K562 (cell line): ENCODE measurements around the gene MKNK1. TPM values are rescaled to one million over a fixed set of nuclear protein-coding genes. Genes with fewer than 3 reads are reported as not detected.

ENCODE experiments used
- CAMTA2 ChIP-seq: fragments of 250-450 bp; sonication (Bioruptor Pico); conservative IDR thresholded peaks from 2 replicates; pipeline ENCODE4 v1.5.1; 2022
- CCAR2 ChIP-seq: fragments of 200-400 bp; formaldehyde crosslinking; IDR thresholded peaks from 2 replicates; pipeline ENCODE4 v1.6.1; 2017; ENCODE audit warnings: mild to moderate bottlenecking, low read depth, low read length
- HDAC2 ChIP-seq: fragments of 450-650 bp; IDR thresholded peaks from 2 replicates; pipeline ENCODE4 v1.6.1; 2016; ENCODE audit warnings: mild to moderate bottlenecking
- HMGN3 ChIP-seq: IDR thresholded peaks from 2 replicates; pipeline ENCODE4 v1.6.1; 2011; ENCODE audit warnings: borderline replicate concordance, low read depth, mild to moderate bottlenecking, mixed read lengths, low read length; ENCODE audit not compliant: insufficient read length; ENCODE audit errors: extremely low read depth
- MTF1 ChIP-seq: fragments of 250-450 bp; sonication (Bioruptor Pico); IDR thresholded peaks from 2 replicates; pipeline ENCODE4 v1.9.0; 2021; ENCODE audit warnings: moderate library complexity, mild to moderate bottlenecking, inconsistent platforms, borderline replicate concordance
- NR3C1 ChIP-seq: sonication (generic); formaldehyde crosslinking; IDR thresholded peaks from 2 replicates; pipeline ENCODE4 v1.8.1; 2022; ENCODE audit warnings: missing genetic modification reagents
- NUFIP1 ChIP-seq: fragments of 450-650 bp; IDR thresholded peaks from 2 replicates; pipeline ENCODE4 v1.6.1; 2018; ENCODE audit not compliant: partially characterized antibody
- RAD21 ChIP-seq, 2 experiments: fragments of 250-450 bp in 1 of 2; fragments of 450-650 bp in 1 of 2; sonication (Bioruptor Pico) in 1 of 2; formaldehyde crosslinking in 1 of 2; IDR thresholded peaks in 1 of 2; conservative IDR thresholded peaks in 1 of 2; 2 replicates each; pipeline versions ENCODE4 v1.4.0 to v1.8.0; 2020 to 2022; ENCODE audit warnings: mild to moderate bottlenecking in 2 of 2, moderate library complexity in 1 of 2
- SMAD4 ChIP-seq: fragments of 250-450 bp; sonication (Bioruptor Pico); conservative IDR thresholded peaks from 2 replicates; pipeline ENCODE4 v1.8.0; 2021; ENCODE audit warnings: inconsistent platforms, mild to moderate bottlenecking, moderate library complexity
- TFE3 ChIP-seq: fragments of 450-650 bp; formaldehyde crosslinking; IDR thresholded peaks from 2 replicates; pipeline ENCODE4 v1.4.0; 2020; ENCODE audit warnings: mild to moderate bottlenecking, mixed read lengths
- ZNF79 ChIP-seq: fragments of 250-450 bp; sonication (Bioruptor Pico); IDR thresholded peaks from 2 replicates; pipeline ENCODE4 v1.4.0; 2020; ENCODE audit warnings: low read depth, mild to moderate bottlenecking, moderate library complexity
- polyA plus RNA-seq, 8 experiments: library from polyadenylated mRNA; depleted of rRNA in 4 of 8; stranded (reverse) in 5 of 8; unstranded in 3 of 8; fragments of >200 nt; fragmentation: Nextera tagmentation in 2 of 8; fragmentation: Illumina TruSeq in 1 of 8; extraction: Ambion mirVana in 2 of 8; extraction: Trizol in 1 of 8; gene quantifications; 2 replicates each; pipeline versions ENCODE4 v1.2.1 to v1.2.3, GENCODE V29; 2011 to 2014; ENCODE audit warnings: inconsistent platforms in 1 of 8, missing spikeins in 1 of 8
- total RNA-seq, 7 experiments: library from RNA; depleted of rRNA in 6 of 7; stranded (reverse); fragments of >200 nt in 6 of 7; fragmentation: Illumina TruSeq in 2 of 7; extraction: Trizol in 2 of 7; gene quantifications; 2 replicates each; pipeline versions ENCODE4 v1.2.1 to v1.2.3, GENCODE V29; 2011 to 2021; ENCODE audit warnings: low replicate concordance in 1 of 7
- TF ChIP-seq, protein P1 (sequence below): fragments of 250-450 bp; sonication (Bioruptor Pico); IDR thresholded peaks from 2 replicates; pipeline ENCODE4 v1.9.0; 2021; ENCODE audit warnings: mild to moderate bottlenecking, inconsistent platforms
- TF ChIP-seq, protein P2 (sequence below): sonication (generic); formaldehyde crosslinking; IDR thresholded peaks from 2 replicates; pipeline ENCODE4 v1.9.0; 2022; ENCODE audit warnings: mild to moderate bottlenecking, missing genetic modification reagents
- TF ChIP-seq, protein P3 (sequence below), 3 experiments: fragments of 200-800 bp in 1 of 3; fragments of 250-450 bp in 1 of 3; fragments of 450-650 bp in 1 of 3; sonication (Bioruptor Pico) in 1 of 3; sonication (Bioruptor generic) in 1 of 3; formaldehyde crosslinking in 1 of 3; IDR thresholded peaks; 2 replicates each; pipeline versions ENCODE4 v1.6.1 to v1.8.0; 2016 to 2022; ENCODE audit warnings: mild to moderate bottlenecking in 2 of 3, missing genetic modification characterization in 2 of 3, missing compliant biosample characterization in 1 of 3, moderate library complexity in 1 of 3
- TF ChIP-seq, protein P4 (sequence below), 2 experiments: IDR thresholded peaks in 1 of 2; conservative IDR thresholded peaks in 1 of 2; 2 replicates each; pipeline ENCODE4 v1.6.1; 2016; ENCODE audit warnings: low read depth in 2 of 2, mild to moderate bottlenecking in 1 of 2, missing compliant biosample characterization in 1 of 2, missing genetic modification characterization in 1 of 2, moderate library complexity in 1 of 2

Gene MKNK1
- total and polyA plus RNA-seq, 9 of the 15 experiments (the other 6 are each of a cell fraction or from before 2014, with no cell fraction given), result 27.7 to 51.3 (median 43.7) TPM

DNA sequence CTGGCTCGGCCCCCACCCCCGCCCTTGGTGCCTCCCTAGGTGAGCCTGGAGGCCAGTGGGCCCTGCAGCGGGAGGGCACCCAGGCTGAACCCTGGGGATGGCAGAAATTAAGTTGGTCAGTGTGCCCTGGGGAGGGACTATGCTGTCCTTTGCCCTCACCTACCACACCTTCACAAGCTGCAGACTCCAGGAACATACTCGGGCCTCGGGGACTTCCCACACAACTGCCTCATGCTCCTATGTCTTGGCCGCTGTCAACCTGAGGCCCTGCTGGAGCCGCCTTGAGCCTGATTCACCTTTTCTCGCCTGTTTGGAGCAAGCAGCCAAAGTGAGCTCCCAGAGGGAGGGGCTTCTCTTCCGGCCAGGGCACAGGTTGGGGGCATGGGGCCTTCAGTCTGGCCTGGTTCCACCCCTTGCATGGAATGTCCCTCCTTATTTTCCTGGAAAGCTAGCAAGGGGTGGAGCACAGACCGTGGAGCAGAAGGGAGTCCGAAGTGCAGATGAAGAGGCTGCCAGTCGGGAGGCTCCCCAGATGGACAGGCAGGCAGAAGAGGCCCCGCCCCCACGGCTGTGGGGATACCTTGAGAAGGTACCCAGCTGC, 77.3 kb downstream of the MKNK1 start (continued):
- no peak for TF ChIP-seq CCAR2
- TF ChIP-seq, protein P1, sequence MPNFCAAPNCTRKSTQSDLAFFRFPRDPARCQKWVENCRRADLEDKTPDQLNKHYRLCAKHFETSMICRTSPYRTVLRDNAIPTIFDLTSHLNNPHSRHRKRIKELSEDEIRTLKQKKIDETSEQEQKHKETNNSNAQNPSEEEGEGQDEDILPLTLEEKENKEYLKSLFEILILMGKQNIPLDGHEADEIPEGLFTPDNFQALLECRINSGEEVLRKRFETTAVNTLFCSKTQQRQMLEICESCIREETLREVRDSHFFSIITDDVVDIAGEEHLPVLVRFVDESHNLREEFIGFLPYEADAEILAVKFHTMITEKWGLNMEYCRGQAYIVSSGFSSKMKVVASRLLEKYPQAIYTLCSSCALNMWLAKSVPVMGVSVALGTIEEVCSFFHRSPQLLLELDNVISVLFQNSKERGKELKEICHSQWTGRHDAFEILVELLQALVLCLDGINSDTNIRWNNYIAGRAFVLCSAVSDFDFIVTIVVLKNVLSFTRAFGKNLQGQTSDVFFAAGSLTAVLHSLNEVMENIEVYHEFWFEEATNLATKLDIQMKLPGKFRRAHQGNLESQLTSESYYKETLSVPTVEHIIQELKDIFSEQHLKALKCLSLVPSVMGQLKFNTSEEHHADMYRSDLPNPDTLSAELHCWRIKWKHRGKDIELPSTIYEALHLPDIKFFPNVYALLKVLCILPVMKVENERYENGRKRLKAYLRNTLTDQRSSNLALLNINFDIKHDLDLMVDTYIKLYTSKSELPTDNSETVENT, result 0 out of 2 replicates have a peak, but pooled peaks have one; percentile 23
- TF ChIP-seq MTF1 (CRISPR knock-in tag), result no peak
- peak; percentile 52 for TF ChIP-seq SMAD4 (CRISPR knock-in tag)
- TF ChIP-seq HMGN3, result no peak
- TF ChIP-seq, protein P2, sequence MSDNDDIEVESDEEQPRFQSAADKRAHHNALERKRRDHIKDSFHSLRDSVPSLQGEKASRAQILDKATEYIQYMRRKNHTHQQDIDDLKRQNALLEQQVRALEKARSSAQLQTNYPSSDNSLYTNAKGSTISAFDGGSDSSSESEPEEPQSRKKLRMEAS (CRISPR knock-in tag), result no peak
- TF ChIP-seq ZNF79 (CRISPR knock-in tag), result no peak
- TF ChIP-seq NUFIP1, result no peak
- TF ChIP-seq, protein P3, sequence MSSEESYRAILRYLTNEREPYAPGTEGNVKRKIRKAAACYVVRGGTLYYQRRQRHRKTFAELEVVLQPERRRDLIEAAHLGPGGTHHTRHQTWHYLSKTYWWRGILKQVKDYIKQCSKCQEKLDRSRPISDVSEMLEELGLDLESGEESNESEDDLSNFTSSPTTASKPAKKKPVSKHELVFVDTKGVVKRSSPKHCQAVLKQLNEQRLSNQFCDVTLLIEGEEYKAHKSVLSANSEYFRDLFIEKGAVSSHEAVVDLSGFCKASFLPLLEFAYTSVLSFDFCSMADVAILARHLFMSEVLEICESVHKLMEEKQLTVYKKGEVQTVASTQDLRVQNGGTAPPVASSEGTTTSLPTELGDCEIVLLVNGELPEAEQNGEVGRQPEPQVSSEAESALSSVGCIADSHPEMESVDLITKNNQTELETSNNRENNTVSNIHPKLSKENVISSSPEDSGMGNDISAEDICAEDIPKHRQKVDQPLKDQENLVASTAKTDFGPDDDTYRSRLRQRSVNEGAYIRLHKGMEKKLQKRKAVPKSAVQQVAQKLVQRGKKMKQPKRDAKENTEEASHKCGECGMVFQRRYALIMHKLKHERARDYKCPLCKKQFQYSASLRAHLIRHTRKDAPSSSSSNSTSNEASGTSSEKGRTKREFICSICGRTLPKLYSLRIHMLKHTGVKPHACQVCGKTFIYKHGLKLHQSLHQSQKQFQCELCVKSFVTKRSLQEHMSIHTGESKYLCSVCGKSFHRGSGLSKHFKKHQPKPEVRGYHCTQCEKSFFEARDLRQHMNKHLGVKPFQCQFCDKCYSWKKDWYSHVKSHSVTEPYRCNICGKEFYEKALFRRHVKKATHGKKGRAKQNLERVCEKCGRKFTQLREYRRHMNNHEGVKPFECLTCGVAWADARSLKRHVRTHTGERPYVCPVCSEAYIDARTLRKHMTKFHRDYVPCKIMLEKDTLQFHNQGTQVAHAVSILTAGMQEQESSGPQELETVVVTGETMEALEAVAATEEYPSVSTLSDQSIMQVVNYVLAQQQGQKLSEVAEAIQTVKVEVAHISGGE (CRISPR knock-in tag; IDR thresholded peaks at IDR 0.05), result 0 out of 6 replicates have a peak, but pooled peaks of 1 of the 3 experiments have one; percentile 18
- TF ChIP-seq NR3C1, result no peak
- 0 out of 4 replicates have a peak, but pooled peaks of 1 of the 2 experiments have one; percentile 2 for TF ChIP-seq RAD21 (CRISPR knock-in tag; conservative IDR thresholded peaks at IDR 0.05 in 1 of 2, IDR thresholded peaks at IDR 0.05 in 1 of 2)
- 0 out of 2 replicates have a peak, but pooled peaks have one; percentile 13 for TF ChIP-seq HDAC2
- TF ChIP-seq TFE3, result no peak
- no peak for TF ChIP-seq CAMTA2
- TF ChIP-seq, protein P4, sequence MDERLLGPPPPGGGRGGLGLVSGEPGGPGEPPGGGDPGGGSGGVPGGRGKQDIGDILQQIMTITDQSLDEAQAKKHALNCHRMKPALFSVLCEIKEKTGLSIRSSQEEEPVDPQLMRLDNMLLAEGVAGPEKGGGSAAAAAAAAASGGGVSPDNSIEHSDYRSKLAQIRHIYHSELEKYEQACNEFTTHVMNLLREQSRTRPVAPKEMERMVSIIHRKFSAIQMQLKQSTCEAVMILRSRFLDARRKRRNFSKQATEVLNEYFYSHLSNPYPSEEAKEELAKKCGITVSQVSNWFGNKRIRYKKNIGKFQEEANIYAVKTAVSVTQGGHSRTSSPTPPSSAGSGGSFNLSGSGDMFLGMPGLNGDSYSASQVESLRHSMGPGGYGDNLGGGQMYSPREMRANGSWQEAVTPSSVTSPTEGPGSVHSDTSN (CRISPR knock-in tag; IDR thresholded peaks at IDR 0.05; ENCODE audit: low read depth), result no peak
- TF ChIP-seq, protein P4 (tag; conservative IDR thresholded peaks at IDR 0.05; ENCODE audit: low read depth), result 0 out of 2 replicates have a peak, but pooled peaks have one; percentile 12
